ENCODE results near the gene GPC5. TPM values are rescaled to one million over a fixed set of nuclear protein-coding genes. Genes with fewer than 3 reads are reported as not detected.

GPC5 gene
- total RNA-seq, 1 experiment from 2014 or later, result 0.26 TPM

DNA sequence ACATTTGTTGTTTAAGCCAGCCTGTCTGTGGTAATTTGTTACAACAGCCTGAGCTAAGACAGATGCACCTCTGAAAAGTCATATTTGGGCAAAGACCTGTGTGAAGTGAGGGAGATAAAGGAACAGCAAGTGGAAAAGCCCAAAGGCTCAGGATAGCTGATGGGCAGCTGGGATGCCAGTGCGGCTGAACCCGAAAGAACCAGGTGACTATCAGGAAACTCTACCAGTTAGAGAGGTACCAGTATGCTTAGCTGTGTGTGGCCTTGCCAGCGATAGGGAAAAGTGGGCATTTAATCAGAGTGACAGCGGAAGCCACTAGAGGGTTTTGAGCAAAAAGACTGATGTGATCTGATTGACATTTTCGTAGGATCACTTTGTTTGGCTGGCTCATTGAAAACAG is 1063.4 kb downstream of the GPC5 start:
- in situ Hi-C loops (cut with HindIII; ENCODE audit: low pct_unique_long_range_greater_than_20kb, low sequenced_read_pairs), result no loop called here
- ATAC-seq, result no peak
- no peaks in the 10 kb centered on the region for H3K9me3 ChIP-seq (ENCODE audit: control insufficient read depth, insufficient read depth, low read depth, low read length)
- H3K36me3 ChIP-seq (ENCODE audit: control insufficient read depth, insufficient read depth, low read length), result no peaks in the 10 kb centered on the region
- no TSS peak for BruUV-seq (replicated peaks)
- H3K27ac ChIP-seq (ENCODE audit: low read length), result no peak overlapping the region
- H3K27me3 ChIP-seq (ENCODE audit: control insufficient read depth, insufficient read depth, low read length), result no peaks in the 10 kb centered on the region
- intact Hi-C loops (cut with micrococcal nuclease; ENCODE audit: unreplicated experiment), result no loop called here
- CTCF ChIA-PET, result no interaction called here
- no peak overlapping the region for H3K4me3 ChIP-seq (ENCODE audit: low read depth in 2 of 2, low read length in 2 of 2)
- TF ChIP-seq POLR2AphosphoS5 (IDR thresholded peaks at IDR 0.05; ENCODE audit: low read depth, low read length) (no peak), SIN3A (IDR thresholded peaks at IDR 0.05; ENCODE audit: borderline replicate concordance, insufficient read depth, low read depth, low read length) (no peak), TCF7L2 (IDR thresholded peaks at IDR 0.05; ENCODE audit: low read depth, low read length) (no peak)
- TF ChIP-seq, protein P1, sequence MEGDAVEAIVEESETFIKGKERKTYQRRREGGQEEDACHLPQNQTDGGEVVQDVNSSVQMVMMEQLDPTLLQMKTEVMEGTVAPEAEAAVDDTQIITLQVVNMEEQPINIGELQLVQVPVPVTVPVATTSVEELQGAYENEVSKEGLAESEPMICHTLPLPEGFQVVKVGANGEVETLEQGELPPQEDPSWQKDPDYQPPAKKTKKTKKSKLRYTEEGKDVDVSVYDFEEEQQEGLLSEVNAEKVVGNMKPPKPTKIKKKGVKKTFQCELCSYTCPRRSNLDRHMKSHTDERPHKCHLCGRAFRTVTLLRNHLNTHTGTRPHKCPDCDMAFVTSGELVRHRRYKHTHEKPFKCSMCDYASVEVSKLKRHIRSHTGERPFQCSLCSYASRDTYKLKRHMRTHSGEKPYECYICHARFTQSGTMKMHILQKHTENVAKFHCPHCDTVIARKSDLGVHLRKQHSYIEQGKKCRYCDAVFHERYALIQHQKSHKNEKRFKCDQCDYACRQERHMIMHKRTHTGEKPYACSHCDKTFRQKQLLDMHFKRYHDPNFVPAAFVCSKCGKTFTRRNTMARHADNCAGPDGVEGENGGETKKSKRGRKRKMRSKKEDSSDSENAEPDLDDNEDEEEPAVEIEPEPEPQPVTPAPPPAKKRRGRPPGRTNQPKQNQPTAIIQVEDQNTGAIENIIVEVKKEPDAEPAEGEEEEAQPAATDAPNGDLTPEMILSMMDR (IDR thresholded peaks at IDR 0.05), result no peak
- TF ChIP-seq, protein P2, sequence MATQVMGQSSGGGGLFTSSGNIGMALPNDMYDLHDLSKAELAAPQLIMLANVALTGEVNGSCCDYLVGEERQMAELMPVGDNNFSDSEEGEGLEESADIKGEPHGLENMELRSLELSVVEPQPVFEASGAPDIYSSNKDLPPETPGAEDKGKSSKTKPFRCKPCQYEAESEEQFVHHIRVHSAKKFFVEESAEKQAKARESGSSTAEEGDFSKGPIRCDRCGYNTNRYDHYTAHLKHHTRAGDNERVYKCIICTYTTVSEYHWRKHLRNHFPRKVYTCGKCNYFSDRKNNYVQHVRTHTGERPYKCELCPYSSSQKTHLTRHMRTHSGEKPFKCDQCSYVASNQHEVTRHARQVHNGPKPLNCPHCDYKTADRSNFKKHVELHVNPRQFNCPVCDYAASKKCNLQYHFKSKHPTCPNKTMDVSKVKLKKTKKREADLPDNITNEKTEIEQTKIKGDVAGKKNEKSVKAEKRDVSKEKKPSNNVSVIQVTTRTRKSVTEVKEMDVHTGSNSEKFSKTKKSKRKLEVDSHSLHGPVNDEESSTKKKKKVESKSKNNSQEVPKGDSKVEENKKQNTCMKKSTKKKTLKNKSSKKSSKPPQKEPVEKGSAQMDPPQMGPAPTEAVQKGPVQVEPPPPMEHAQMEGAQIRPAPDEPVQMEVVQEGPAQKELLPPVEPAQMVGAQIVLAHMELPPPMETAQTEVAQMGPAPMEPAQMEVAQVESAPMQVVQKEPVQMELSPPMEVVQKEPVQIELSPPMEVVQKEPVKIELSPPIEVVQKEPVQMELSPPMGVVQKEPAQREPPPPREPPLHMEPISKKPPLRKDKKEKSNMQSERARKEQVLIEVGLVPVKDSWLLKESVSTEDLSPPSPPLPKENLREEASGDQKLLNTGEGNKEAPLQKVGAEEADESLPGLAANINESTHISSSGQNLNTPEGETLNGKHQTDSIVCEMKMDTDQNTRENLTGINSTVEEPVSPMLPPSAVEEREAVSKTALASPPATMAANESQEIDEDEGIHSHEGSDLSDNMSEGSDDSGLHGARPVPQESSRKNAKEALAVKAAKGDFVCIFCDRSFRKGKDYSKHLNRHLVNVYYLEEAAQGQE (IDR thresholded peaks at IDR 0.05; ENCODE audit: insufficient read depth in 1 of 2, low read depth in 2 of 2, low read length in 1 of 2), result no peak
- no peak for DNase-seq (ENCODE audit: low read depth, low spot score)
- POLR2A ChIA-PET, result no interaction called here
- H3K4me1 ChIP-seq (ENCODE audit: control insufficient read depth, insufficient read depth, low read length), result no peaks in the 10 kb centered on the region

DNA sequence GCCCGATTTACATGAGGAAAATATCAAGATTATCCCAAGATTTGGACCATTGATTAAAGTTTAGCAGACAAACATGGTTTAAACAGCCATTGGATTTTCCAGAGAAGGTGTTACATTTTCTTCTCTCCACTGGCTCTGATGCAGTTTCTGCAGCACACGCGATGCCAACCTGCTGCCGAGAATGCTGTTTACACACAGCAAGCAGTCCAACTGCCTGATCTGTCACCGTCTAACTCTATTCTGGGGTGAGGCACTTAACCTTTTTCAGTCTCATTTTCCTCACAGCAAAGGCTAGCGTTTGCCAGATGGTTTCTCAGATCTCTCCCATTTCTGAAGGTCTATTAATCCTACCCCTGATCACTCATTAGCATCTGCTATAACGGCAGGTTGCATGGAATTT is 1064.7 kb downstream of the GPC5 start:
- in situ Hi-C loops (cut with HindIII; ENCODE audit: low pct_unique_long_range_greater_than_20kb, low sequenced_read_pairs) (no loop called here), intact Hi-C loops (cut with micrococcal nuclease; ENCODE audit: unreplicated experiment) (no loop called here)
- Histone ChIP-seq H3K4me3 (ENCODE audit: low read depth in 2 of 2, low read length in 2 of 2) (no peak overlapping the region), H3K27ac (ENCODE audit: low read length) (no peak overlapping the region), H3K36me3 (ENCODE audit: control insufficient read depth, insufficient read depth, low read length) (no peaks in the 10 kb centered on the region), H3K9me3 (ENCODE audit: control insufficient read depth, insufficient read depth, low read depth, low read length) (no peaks in the 10 kb centered on the region), H3K27me3 (ENCODE audit: control insufficient read depth, insufficient read depth, low read length) (no peaks in the 10 kb centered on the region), H3K4me1 (ENCODE audit: control insufficient read depth, insufficient read depth, low read length) (no peaks in the 10 kb centered on the region)
- no TSS peak for BruUV-seq (replicated peaks)
- DNase-seq (ENCODE audit: low read depth, low spot score) (no peak), ATAC-seq (no peak)
- ChIA-PET CTCF (no interaction called here), POLR2A (no interaction called here)
- TF ChIP-seq POLR2AphosphoS5 (IDR thresholded peaks at IDR 0.05; ENCODE audit: low read depth, low read length) (no peak), TCF7L2 (IDR thresholded peaks at IDR 0.05; ENCODE audit: low read depth, low read length) (no peak), SIN3A (IDR thresholded peaks at IDR 0.05; ENCODE audit: borderline replicate concordance, insufficient read depth, low read depth, low read length) (no peak)
- TF ChIP-seq, protein P2 (IDR thresholded peaks at IDR 0.05; ENCODE audit: insufficient read depth in 1 of 2, low read depth in 2 of 2, low read length in 1 of 2), result no peak
- TF ChIP-seq, protein P1 (IDR thresholded peaks at IDR 0.05), result no peak
